Effector memory CD8-positive, alpha-beta T cell (primary cell): Measurements from ENCODE around the gene IZUMO2.
"Not testable (repeated sequence)": the region's sequence is repeated elsewhere in the genome, so short reads cannot be mapped to it uniquely, and the experiment has no call there.

Source experiments
- ATAC-seq: fragments of 150-1000 bp; cut with Tn5 transposase; replicated peaks from 2 replicates; pipeline ENCODE4 v1.10.0; 2021; ENCODE audit warnings: mild to moderate bottlenecking, moderate library complexity
- DNase-seq, 3 experiments: peaks; one replicate each; pipeline ENCODE4 v3.0.0; 2021
- H3K27ac Mint-ChIP-seq, 2 donors: one replicate each; pipeline ENCODE4 v1.8.0; 2022; ENCODE audit warnings: mild to moderate bottlenecking in 2 of 2, mixed read lengths in 2 of 2, moderate library complexity in 2 of 2
- H3K27me3 Mint-ChIP-seq, 2 donors: one replicate each; pipeline ENCODE4 v1.8.0; 2022; ENCODE audit warnings: mixed read lengths in 2 of 2
- H3K36me3 Mint-ChIP-seq: one replicate; pipeline ENCODE4 v1.8.0; 2022; ENCODE audit warnings: mild to moderate bottlenecking, moderate library complexity, mixed read lengths; ENCODE audit not compliant: insufficient read depth
- H3K4me1 Mint-ChIP-seq, 2 donors: one replicate each; pipeline ENCODE4 v1.8.0; 2022; ENCODE audit warnings: low read depth in 2 of 2, mixed read lengths in 2 of 2
- H3K4me3 Mint-ChIP-seq, 2 donors: one replicate each; pipeline ENCODE4 v1.8.0; 2022; ENCODE audit warnings: mild to moderate bottlenecking in 2 of 2, mixed read lengths in 2 of 2, moderate library complexity in 2 of 2
- H3K9me3 Mint-ChIP-seq, 2 donors: one replicate each; pipeline ENCODE4 v1.8.0; 2022; ENCODE audit warnings: mixed read lengths in 2 of 2

Gene IZUMO2

GRCh38 chr19:50141921-50142320 is 21.2 kb downstream of the IZUMO2 start:
- not testable (repeated sequence) for H3K27ac Mint-ChIP-seq, H3K4me1 Mint-ChIP-seq, DNase-seq, ATAC-seq, H3K9me3 Mint-ChIP-seq, H3K36me3 Mint-ChIP-seq, H3K4me3 Mint-ChIP-seq
- H3K27me3 Mint-ChIP-seq: peaks cover 10 to 12% of the 10 kb centered on the region in 2 donors

GRCh38 chr19:50140118-50140845 is 22.8 kb downstream of the IZUMO2 start:
- H3K27me3 Mint-ChIP-seq, H3K27ac Mint-ChIP-seq, H3K4me3 Mint-ChIP-seq, H3K9me3 Mint-ChIP-seq, ATAC-seq, H3K36me3 Mint-ChIP-seq, H3K4me1 Mint-ChIP-seq, DNase-seq: not testable (repeated sequence)

GRCh38 chr19:50136603-50137365 is 26.3 kb downstream of the IZUMO2 start:
- not testable (repeated sequence) for H3K4me3 Mint-ChIP-seq, H3K4me1 Mint-ChIP-seq, ATAC-seq, H3K9me3 Mint-ChIP-seq, H3K27ac Mint-ChIP-seq, H3K27me3 Mint-ChIP-seq, H3K36me3 Mint-ChIP-seq
- DNase-seq: peak in 1 of 3 experiments; percentile 6

- H3K27me3 Mint-ChIP-seq, H3K4me3 Mint-ChIP-seq, H3K9me3 Mint-ChIP-seq, H3K4me1 Mint-ChIP-seq, ATAC-seq, H3K36me3 Mint-ChIP-seq, H3K27ac Mint-ChIP-seq: not testable (repeated sequence)
- peak in 1 of 3 experiments; percentile 2 for DNase-seq
Measured at GRCh38 chr19:50135856-50136602, 27.1 kb downstream of the IZUMO2 start.

- not testable (repeated sequence) for H3K36me3 Mint-ChIP-seq, H3K27ac Mint-ChIP-seq, ATAC-seq, H3K4me1 Mint-ChIP-seq, H3K4me3 Mint-ChIP-seq, H3K9me3 Mint-ChIP-seq, H3K27me3 Mint-ChIP-seq, DNase-seq
Measured at GRCh38 chr19:50134777-50135719, 28.0 kb downstream of the IZUMO2 start.

- H3K27me3 Mint-ChIP-seq, ATAC-seq, H3K36me3 Mint-ChIP-seq, H3K9me3 Mint-ChIP-seq, H3K27ac Mint-ChIP-seq, H3K4me1 Mint-ChIP-seq, DNase-seq, H3K4me3 Mint-ChIP-seq: not testable (repeated sequence)
Measured at GRCh38 chr19:50133518-50134492, 29.3 kb downstream of the IZUMO2 start.

GRCh38 chr19:50104012-50104411 is 59.1 kb downstream of the IZUMO2 start:
- H3K4me3 Mint-ChIP-seq, ATAC-seq, DNase-seq, H3K36me3 Mint-ChIP-seq, H3K9me3 Mint-ChIP-seq, H3K4me1 Mint-ChIP-seq, H3K27me3 Mint-ChIP-seq, H3K27ac Mint-ChIP-seq: not testable (repeated sequence)

- not testable (repeated sequence) for H3K36me3 Mint-ChIP-seq, DNase-seq, H3K9me3 Mint-ChIP-seq, H3K4me1 Mint-ChIP-seq, H3K4me3 Mint-ChIP-seq, ATAC-seq, H3K27ac Mint-ChIP-seq, H3K27me3 Mint-ChIP-seq
Measured at GRCh38 chr19:50103405-50103804, 59.7 kb downstream of the IZUMO2 start.
